GM21423 (cell line): Measurements from ENCODE around the gene SGSM2.

ENCODE experiments used
- ATAC-seq: cut with Tn5 transposase; IDR thresholded peaks from one replicate; pipeline ENCODE4 v1.9.1; 2021; ENCODE audit warnings: mild to moderate bottlenecking, moderate library complexity; ENCODE audit not compliant: unreplicated experiment

SGSM2 gene

DNA sequence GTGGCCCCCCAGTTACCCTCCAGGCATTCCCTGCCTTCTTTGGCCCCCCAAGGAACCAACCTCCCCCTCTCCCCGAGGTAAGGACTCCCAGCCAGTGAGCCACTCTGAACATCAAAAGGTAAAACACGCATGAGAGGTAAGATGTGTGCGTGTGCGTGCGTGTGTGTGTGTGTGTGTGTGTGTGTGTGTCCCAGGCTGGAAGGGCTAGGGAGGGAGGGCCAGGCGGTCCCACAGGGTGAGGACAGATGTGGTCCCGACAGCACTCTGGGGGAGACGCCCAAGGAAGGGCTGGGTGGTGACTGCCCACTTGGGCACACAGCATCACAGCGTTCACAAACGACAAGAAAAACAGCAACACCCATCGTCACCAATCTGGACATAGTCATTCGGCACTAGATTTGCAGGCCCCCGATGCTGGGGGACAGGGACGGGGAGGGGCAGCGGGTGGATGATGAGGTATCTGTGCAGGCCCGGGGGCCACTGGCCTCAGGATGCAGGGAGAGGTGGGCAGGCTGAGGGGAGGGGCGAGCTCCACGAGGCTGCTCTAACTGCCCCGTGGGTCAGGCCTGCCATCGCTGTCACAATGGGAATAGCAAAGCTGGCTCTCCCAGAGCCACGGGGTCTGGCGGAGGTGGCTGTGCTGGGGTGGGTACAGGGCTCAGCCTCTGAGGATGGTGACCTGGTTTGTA lies 47.3 kb downstream of the SGSM2 start:
- no peak for ATAC-seq

DNA sequence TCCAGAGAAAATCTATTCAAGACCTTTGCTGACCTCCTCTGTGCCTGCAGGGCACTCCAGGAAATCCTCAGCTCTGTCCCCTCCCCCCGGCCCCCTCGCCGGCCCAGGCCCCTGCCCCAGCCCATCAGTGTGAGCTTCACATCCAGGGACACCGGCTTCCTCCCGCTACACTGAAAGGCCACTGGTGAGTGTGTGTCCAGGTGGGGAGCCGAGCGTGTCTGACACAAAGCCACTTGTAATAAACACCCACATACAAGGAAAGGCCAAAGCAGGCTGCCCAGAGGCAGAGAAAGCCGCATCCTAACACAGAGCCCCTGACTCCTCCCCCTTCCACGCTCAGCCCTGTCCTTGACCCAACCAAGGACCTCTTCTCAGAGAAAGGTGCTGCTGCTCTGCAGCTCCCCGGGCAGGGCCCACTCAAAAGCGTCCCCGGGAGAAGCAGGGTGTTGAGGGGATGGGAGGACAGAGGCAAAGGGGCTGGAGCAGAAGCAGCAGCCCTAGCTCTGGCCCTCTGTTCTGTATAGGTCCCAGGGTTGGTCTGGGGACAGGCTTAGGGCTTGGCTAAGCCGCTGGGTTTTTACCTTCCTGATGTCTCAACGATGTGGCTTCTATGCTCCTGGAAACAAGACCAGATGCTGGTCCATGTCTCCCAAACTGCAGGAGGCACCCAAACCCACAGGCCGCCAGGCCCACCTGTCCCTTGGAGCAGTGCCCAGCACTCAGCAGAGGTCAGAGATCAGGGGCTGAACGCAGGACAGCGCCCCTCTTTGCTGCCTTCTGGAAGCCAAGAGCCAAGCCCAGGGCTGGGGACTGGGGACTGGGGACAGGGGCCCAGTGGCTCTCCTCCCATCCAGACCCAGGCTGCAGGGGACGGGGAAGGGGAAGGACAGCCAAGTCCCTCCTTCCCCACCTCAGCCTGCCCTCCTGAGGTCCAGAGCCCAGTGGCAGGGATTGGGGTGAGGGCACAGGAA lies 48.2 kb downstream of the SGSM2 start:
- no peak for ATAC-seq

DNA sequence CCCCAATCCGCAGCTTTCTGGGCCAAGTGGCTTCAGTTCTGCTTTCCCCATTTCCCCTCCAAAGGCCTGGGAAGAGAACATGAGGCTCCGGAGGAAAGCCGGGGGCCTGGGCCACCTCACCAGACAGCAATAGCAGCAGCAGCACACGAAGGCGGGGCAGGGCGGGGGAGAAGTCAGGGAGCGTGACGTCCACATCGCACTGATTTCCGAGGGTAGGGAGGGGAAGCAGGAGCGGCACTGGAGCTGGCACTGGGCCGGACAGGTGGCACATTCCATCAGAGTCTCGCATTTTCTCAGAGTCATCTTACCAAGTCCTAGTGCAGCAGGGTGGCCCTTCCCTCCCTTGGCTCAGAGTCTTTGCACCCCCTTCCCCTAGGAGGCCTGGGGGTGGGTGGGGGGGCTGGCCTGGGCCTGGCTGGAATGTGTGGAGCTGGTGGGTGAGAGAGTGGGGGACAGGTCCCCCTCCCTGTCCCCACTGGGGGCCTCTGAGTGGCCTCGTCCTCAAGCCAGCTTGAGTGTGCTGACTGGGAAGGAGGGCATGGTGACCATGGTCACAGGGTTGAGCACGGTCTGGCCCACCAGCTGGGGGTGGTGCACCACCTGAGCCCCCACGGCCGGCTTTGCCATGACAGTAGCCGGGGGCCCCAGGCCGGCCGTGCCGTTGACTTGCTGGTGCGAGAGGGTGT lies 49.2 kb downstream of the SGSM2 start:
- no peak for ATAC-seq

DNA sequence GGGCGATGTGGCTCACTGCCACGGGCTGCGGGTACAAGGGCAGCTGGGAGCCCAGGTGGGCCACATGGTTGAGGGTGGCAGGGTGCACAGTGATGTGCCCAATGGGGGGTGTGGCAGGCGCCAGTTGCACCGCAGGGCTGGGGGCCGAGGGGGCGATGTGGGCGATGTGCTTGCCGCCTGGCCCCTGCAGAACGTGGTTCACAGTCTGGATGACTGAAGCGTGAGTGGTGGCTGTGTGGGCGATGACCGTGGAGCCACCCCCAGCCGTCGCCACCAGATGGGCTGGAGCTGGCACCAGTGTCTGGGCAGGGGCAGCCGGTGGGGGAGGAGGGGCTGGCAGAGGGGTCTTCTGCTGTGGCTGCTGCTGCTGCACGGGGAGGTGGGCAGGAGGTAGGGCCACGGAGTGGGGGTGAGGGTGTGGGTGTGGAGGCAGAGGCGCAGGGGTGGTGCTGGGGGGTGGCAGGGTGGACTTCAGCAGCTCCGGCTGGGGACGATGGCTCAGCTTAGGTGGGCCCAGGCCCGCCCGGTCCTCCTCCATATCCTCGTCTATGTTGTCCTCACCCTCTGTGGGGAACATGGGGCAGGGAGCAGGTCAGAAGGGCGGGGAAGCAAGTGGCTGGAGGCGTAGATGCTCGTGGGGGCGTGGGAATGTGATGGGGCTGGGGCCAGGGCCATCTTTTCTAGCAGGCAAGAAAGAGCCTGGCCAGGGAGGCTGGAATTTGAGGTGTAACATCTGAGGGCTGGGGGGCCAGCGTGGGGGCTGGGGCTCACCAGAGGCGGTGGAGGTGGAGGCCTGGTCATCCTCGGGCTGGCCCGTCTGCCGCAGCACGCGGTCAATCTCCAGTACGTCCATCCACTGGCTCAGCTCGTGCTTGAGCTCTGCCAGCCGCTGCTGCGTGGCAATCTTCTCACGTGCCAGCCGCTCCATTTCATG lies 50.1 kb downstream of the SGSM2 start:
- ATAC-seq = no peak

DNA sequence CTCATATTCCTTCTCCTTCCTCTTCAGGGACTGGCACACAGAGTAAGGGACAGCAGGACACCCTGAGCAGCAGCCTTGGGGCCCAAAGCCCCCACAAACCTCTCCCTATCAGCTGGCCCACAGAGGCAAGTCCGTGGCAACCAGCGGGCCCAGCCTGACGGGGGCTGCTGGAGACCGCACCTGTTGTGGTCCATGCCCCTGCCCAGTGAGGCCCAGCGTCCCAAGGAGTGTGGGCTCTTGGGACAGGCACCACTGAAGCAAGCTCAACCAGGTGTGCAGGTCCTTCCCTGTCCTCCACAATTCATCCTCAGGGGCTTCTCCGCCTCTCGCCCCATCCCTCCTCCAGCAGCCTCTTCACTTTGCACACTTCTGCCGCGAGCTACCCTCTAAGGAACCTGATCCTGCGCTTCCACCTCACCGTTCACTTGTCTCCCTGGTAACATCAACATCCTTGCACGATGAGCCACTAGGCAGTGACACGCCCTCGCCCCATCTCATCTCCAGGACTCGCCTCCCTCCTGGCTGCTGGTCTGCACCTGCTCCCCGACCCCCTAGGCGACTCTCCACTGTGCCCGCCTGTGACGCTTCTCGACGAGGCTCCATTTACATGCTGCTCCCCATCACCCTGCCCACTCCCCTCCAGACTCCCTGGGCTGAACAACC lies 50.9 kb downstream of the SGSM2 start:
- ATAC-seq = no peak

DNA sequence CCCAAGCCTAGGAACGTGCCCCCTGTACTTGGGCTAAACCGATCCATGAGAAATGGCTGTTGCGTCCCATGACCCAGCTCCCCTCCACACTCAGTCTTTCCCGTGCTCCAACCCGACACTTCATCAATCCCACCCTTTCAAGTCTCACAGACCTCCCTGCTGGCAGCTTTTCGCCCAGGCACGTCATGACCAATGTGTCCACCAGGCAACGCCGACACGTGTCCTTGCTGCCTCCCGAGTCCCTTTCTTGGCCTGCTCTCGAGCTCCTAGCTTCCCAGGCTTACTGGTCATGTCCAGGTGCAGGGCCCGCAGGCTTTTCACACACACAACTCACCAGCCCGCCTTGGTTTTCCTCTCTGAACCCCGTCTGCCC lies 51.4 kb downstream of the SGSM2 start:
- ATAC-seq = no peak

DNA sequence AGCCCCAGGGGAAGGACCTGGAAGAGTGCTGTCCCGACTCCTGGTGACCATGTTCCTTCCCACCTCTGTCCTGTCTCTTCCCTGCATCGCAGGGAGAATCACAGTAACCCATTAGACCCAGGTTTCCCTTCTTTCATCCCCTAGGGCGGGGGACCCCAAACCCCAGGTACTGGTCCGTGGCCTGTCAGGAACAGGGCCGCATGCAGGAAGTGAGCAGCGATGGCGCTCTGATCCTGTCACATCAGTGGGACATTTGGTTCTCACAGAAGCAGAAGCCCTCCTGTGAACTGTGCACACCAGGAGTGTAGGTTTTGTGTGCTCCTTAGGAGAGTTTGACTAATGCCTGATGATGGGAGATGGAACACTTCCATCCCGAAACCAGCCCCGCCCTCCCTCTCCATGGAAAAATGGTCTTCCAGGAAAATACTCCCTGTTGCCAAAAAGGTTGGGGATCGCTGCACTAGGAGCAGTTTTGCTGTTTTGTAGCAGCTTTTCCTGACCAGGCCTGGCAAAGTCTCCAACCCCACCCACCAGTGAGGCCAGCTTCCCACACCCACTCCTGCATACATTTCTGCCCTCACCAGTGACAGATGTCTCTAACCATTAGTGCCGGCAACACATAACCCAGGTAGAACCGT lies 53.0 kb downstream of the SGSM2 start:
- no peak for ATAC-seq

DNA sequence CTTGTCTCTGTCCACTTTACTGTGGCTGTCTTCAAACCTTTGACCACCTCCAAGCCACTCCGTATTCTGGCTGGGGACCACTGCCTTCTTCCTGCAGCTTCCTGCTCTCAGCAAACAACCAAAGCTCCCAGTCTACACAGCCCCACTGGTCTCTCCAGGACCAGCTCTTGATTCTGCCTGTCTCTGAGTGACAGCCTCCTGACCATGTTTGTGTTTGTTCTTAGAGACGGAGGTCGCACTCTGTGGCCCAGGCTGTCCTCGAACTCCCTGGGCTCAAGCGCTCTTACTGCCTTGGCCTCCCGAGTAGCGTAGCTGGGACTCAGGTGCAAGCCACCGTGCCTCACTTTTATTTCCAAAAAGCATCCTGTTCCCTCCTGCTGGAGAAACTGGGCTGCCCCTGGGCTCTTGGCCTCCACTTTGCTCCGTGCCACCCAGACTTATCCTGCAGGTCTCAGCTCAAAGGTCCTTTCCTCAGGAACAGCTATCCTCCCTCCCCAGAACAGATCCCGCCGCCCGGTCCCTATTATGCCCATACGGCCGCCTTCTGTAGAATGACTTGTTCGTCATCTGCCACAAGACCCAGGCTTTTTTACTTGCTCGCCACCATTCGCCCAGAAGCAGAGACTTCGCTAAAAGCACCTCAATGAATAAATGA lies 54.4 kb downstream of the SGSM2 start:
- no peak for ATAC-seq

DNA sequence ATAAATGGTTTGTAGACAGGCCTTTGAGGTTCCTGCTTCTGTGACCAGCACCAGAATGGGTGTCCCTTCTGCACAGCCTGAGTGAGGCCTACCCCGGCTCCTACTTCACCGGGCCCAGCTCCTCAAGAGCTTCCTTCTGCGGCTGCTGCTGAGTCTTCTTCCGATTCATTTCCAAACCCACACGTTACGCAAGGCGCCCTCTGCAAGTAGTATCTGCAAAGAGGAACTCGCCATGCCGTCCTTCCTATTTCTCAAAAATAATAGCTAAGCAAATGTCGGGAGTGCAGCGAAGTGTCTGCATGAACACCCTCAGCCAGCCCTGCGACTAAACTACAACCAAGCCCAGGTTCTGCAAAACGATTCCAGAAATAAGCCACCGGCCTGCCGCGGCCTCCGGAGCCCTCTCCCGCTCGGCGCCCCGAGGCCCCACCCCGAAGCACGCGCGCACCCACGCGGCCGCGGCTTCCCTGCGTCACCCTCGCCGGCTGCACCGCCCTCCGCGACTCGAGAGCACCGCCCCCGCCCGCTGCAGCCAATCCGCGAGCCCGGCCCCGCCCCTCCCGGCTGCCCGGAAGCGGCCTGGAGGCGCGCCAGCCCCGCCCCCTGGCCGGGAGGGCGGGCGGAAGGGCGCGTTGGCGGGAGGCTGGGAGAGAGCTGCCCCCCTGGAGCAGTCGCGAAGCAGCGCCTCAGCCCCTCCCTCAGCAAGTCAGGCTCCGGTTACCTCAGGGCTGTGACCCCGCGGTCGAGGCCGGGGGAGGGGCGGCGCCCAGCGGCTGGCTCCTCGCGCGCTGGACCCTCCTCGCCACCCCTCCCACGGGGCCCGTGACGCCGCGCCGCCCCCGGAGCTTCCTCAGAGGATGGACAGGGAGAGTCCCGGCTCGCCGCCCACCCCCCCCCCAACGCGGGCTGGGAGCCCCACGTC lies 55.2 kb downstream of the SGSM2 start:
- peak; percentile 53 for ATAC-seq

DNA sequence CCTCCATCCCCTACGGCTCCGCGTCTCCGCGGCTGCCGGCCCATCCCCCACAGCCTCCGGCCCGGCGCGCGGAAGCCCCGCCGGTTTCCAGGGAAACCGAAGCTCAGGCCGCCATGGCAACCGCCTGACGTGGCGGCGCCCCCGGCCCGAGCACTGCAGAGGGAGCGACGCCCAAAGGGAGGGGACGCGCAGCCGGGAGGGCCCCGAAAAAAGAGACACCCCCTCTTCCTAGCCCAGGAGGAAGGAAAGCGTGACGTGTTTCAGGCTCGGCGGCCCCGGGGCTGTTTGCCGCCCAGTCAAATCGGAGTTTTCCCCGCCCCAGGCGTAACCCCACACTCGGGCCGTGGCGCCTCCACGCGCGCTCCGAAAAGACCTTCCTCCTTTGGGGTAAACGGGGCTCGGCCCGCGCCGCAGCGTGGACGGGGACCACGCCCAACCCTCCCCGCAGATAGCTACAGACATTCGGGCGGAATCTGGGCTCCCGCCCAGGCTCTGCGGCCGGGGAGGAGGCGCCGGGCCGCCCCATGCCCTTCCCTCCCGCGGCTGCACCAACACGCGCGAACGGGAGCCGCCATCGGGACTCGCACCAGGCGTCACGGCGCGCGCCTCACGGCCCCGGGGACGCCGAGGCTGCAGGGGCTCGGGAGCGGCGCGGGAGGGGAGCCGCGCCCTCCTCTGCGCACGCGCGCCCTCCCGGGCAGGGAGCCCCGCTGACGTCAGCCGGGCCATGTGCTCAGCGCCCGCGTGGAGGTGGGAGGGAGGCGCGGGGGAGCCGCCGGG lies 56.1 kb downstream of the SGSM2 start:
- ATAC-seq = peak; percentile 33

DNA sequence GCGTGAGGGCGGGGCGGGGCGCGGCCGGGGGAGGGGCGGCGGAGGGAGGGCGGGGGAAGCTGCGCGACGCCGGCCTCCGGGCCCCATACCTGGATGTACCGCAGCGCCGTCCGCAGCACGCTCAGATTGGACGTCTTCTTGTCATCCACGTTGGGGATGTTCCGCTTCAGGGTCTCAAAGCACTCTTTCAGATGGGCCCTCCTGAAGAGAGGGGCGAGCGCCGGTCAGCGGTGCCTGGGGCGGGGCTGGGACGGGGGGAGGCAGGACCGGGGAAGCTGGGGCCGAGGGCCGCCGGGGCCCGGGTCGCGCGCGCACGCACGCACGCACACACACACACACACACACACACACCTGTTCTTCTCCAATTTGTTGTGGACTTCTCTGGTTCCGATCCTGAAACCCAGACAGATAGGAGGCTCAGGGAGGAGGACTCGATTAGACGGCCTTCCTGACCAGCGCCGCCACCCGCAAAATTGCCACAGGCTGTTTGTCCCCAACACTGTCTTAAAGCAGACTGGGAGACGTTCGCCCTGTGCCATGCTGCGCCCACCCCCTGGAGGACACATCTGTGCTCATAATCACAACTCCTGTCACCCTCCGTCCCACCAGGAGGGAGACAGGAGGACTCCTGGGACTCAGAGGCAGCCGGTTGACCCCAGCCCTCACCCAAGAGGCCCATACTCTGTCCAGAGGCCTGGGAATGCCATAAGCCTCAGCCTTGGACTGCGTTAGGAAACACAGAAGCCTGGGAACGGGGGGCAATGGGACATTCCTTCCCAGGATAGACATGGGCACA lies 56.9 kb downstream of the SGSM2 start:
- no peak for ATAC-seq

DNA sequence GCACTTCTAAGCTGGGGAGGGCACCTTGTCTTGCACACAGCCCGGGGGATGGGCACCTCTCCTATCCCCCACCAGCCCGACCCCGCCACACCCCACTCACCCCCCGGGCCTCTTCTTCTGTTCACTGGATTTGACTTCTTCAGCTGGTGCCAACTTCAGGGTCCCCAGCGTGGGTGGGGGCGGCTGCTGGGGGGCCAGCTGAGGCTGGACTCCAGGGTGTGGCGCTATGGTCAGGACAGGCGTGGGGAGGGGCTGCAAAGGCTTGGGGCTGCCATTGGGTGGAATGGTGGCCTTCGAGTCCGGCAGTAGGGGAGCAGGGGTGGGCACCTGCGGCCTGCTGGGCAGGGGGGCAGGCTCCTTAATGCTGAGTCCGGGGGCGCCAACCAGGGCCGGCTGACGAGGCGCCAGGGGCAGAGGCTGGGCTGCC lies 57.5 kb downstream of the SGSM2 start:
- no peak for ATAC-seq

DNA sequence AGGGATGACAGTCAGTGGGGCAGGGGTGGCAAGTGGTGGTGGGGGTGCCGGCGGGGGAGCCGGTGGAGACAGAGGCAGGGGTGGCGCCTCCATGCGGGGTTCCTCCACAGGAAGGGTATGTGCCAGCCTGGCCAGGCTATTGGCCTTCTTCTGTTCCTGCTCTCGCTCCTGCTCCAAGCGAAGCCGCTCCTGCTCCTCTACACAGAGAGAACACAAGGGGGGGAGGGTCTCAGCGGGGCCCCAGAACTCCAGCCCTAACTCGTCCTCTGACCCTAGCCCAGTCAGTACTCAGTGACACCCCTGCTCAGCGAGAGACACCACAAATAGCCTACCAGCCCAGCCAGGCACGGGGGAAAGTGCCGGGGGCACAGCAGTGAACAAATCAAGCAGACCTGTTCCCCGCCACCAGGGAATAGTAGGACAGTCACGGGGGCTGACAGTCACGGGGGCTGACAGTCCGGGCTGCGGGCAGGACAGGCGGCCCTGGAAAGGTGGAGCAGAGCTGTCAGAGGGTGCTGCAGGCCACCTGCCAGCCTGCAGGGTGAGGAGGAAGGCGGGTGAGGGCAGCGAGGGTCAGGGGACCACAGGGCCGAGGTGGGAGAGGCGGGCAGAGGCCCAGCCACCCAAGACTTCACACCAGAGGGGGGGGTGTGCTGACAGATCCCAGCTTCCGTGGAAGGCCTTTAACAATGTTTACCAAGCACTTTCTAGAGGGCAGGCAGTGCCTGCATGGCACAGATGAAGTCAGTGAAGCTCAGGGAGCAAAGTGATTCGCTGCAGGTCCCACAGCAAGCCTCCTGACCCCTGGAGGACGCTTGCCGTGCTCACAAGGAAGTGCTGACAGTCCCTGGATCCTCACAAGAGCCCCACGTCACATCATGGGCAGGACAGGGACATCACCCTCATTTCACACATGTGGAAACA lies 58.2 kb downstream of the SGSM2 start:
- ATAC-seq = no peak

DNA sequence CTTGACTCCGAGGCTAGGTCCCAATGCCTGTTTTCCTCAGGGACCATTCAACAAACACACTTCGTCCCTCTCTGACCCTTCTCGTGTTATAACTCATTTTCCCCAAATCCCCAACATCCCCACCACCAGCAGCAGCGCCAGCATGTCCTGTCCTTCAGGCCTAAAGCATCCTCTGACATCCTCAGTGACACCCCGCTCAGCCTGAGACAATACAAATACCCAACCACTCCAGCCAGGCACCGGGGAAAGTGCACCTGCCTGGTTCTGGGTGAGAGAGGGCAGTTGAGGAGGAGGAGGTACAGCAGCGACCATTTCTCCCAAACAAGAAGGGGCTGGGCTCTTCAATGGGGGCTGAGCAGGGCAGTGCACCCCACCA lies 58.9 kb downstream of the SGSM2 start:
- ATAC-seq = no peak

DNA sequence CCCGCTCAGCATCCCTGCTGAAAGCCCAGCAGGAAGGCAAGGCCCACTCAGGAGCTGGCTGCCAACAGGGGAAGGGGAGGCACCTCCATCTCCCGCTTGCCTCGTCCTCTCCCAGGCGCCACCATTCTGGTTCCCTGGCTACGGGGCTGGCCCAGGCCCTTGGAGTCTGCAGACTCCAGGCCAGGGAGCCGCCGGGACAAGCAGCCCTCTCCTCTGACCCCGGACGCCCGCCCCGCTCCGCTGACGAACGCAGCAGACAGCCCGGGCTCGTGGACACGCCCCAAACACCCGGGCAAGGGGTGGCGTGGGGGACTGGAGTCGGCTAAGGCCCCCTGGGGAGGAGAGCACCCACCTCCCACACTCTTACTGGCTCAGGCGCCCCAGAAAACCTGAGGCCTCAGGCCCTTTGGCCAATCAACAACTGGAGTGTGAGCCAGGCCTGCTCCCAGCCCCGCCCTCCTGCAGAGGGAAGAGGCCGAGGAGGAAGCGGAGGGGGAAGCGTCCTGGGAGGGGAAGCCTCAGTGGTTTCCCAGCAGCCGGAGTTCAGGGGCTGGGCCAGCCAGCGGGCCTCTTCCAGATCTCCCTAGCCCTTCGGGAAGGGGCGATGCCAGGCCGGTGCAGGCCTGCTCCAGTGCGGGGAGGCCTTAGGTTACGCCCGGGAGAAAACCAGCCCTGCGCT lies 59.4 kb downstream of the SGSM2 start:
- peak; percentile 6 for ATAC-seq
